B cell (primary cell): Measurements from ENCODE around the gene UBE2O. TPM values are rescaled to one million over a fixed set of nuclear protein-coding genes. Genes with fewer than 3 reads are reported as not detected.

Source experiments
- ATAC-seq: fragments of 200-7000 bp; cut with Tn5 transposase; one replicate; pipeline ENCODE4 v1.10.0; 2021; ENCODE audit warnings: low read depth, mild to moderate bottlenecking, moderate number of reproducible peaks, moderate library complexity
- CTCF ChIA-PET: fragments of 350-600 bp; sonication (Branson Sonifier 250); formaldehyde crosslinking; loops from one replicate; lab custom pipeline; 2021; ENCODE audit warnings: antibody characterized with exemption, inconsistent platforms; lab: Charles Lee
- POLR2A ChIA-PET: fragments of 350-600 bp; sonication (Branson Sonifier 250); formaldehyde crosslinking; loops from one replicate; lab custom pipeline; 2021; ENCODE audit warnings: antibody characterized with exemption; lab: Charles Lee
- DNase-seq: peaks from one replicate; pipeline ENCODE4 v3.0.0; 2013
- H2AFZ ChIP-seq: 2 replicates; pipeline ENCODE4 v1.6.1; 2012; ENCODE audit warnings: mild to moderate bottlenecking, low read depth, low read length; ENCODE audit not compliant: insufficient read depth, poor library complexity, severe bottlenecking
- H3K27ac ChIP-seq, 2 donors: 1 replicate in 1 of 2; 2 replicates in 1 of 2; pipeline ENCODE4 v1.5.1; 2012 to 2013; ENCODE audit warnings: low read length in 2 of 2, mild to moderate bottlenecking in 2 of 2, moderate library complexity in 1 of 2
- H3K27me3 ChIP-seq, 4 experiments: fragments of 200-600 bp in 1 of 4; sonication (generic) in 1 of 4; replicated peaks in 1 of 4; 1 replicate in 2 of 4; 2 replicates in 2 of 4; pipeline versions ENCODE4 v1.6.1 to v1.7.0; 2013 to 2016; ENCODE audit warnings: low read length in 3 of 4, mild to moderate bottlenecking in 2 of 4, mixed read lengths in 1 of 4, moderate library complexity in 1 of 4; ENCODE audit not compliant: insufficient read depth in 4 of 4, control insufficient read depth in 3 of 4; ENCODE audit errors: control extremely low read depth in 1 of 4
- H3K36me3 ChIP-seq, 2 experiments: replicated peaks in 1 of 2; 1 replicate in 1 of 2; 2 replicates in 1 of 2; pipeline versions ENCODE4 v1.6.1 to v1.7.1; 2013; ENCODE audit warnings: low read length in 1 of 2; ENCODE audit not compliant: insufficient read depth in 2 of 2, control insufficient read depth in 1 of 2; ENCODE audit errors: control extremely low read depth in 1 of 2, extremely low read depth in 1 of 2
- H3K4me1 ChIP-seq, 2 donors: fragments of 200-600 bp in 1 of 2; sonication (generic) in 1 of 2; 1 replicate in 1 of 2; 2 replicates in 1 of 2; pipeline versions ENCODE4 v1.5.1 to v1.6.1; 2013 to 2017; ENCODE audit warnings: low read length in 2 of 2; ENCODE audit not compliant: control insufficient read depth in 2 of 2, insufficient read depth in 2 of 2
- H3K4me2 ChIP-seq: replicated peaks from 2 replicates; pipeline ENCODE3; 2012; ENCODE audit warnings: mild to moderate bottlenecking, low read depth, low read length; ENCODE audit not compliant: poor library complexity, severe bottlenecking
- H3K4me3 ChIP-seq, 5 experiments: fragments of 200-600 bp in 1 of 5; sonication (generic) in 1 of 5; 1 replicate in 3 of 5; 2 replicates in 2 of 5; pipeline versions ENCODE4 v1.5.1 to v1.7.0; 2011 to 2016; ENCODE audit warnings: low read length in 4 of 5, mild to moderate bottlenecking in 4 of 5, low read depth in 2 of 5, control low read depth in 1 of 5, moderate library complexity in 1 of 5; ENCODE audit not compliant: insufficient read depth in 1 of 5; ENCODE audit errors: control extremely low read depth in 1 of 5, extremely low read depth in 1 of 5
- H3K79me2 ChIP-seq: fragments of 200-600 bp; sonication (generic); one replicate; pipeline ENCODE4 v1.6.0; 2016; ENCODE audit warnings: low read length; ENCODE audit not compliant: control insufficient read depth, insufficient read depth
- H3K9ac ChIP-seq: fragments of 200-600 bp; sonication (generic); 2 replicates; pipeline ENCODE4 v1.6.1; 2017; ENCODE audit warnings: mild to moderate bottlenecking, low read length, moderate library complexity
- H3K9me3 ChIP-seq, 3 donors: one replicate each; pipeline versions ENCODE4 v1.6.1 to v1.7.1; 2013; ENCODE audit warnings: low read length in 2 of 3; ENCODE audit not compliant: control insufficient read depth in 2 of 3, insufficient read depth in 1 of 3; ENCODE audit errors: control extremely low read depth in 1 of 3
- H4K20me1 ChIP-seq: 2 replicates; pipeline ENCODE4 v1.6.0; 2012; ENCODE audit warnings: mild to moderate bottlenecking, low read length; ENCODE audit not compliant: insufficient read depth, control insufficient read depth, poor library complexity, severe bottlenecking
- H3K27ac Mint-ChIP-seq: one replicate; pipeline ENCODE4 v1.8.0; 2021; ENCODE audit warnings: mixed read lengths
- H3K27me3 Mint-ChIP-seq: one replicate; pipeline ENCODE4 v1.8.0; 2021; ENCODE audit warnings: mixed read lengths
- H3K4me1 Mint-ChIP-seq: one replicate; pipeline ENCODE4 v1.8.0; 2021; ENCODE audit warnings: mixed read lengths
- H3K4me3 Mint-ChIP-seq: one replicate; pipeline ENCODE4 v1.8.0; 2021; ENCODE audit warnings: mixed read lengths
- H3K9me3 Mint-ChIP-seq: one replicate; pipeline ENCODE4 v1.8.0; 2022; ENCODE audit warnings: mixed read lengths; ENCODE audit not compliant: insufficient read depth
- CTCF ChIP-seq: fragments of 200-600 bp; IDR thresholded peaks from one replicate; pipeline ENCODE4 v1.8.0; 2022; ENCODE audit warnings: antibody characterized with exemption, mild to moderate bottlenecking
- EZH2 ChIP-seq: IDR thresholded peaks from 2 replicates; pipeline ENCODE4 v1.6.1; 2012; ENCODE audit warnings: borderline replicate concordance, low read depth, mild to moderate bottlenecking, moderate library complexity, low read length; ENCODE audit not compliant: insufficient read depth, poor library complexity, severe bottlenecking
- WGBS: methylation state at CpG from one replicate; pipeline ENCODE4 v1.1.5; 2013; ENCODE audit warnings: missing lambda C conversion rate; ENCODE audit not compliant: insufficient coverage; 5-methylcytosine and 5-hydroxymethylcytosine counted together
- intact Hi-C: fragments of 100-400 bp; cut with micrococcal nuclease; formaldehyde crosslinking; loops from one replicate; pipeline ENCODE4 v1.10.0; 2022
- polyA plus RNA-seq: library from polyadenylated mRNA; depleted of rRNA; stranded (reverse); fragments of >200 nt; gene quantifications from 2 replicates; pipeline ENCODE4 v1.2.3, GENCODE V29; 2012
- total RNA-seq, 2 donors: library from RNA; stranded (reverse); fragments of 120-200 nt in 1 of 2; gene quantifications; 1 replicate in 1 of 2; 2 replicates in 1 of 2; pipeline versions ENCODE4 v1.2.3 to v1.2.4, GENCODE V29; 2013 to 2022

UBE2O gene
- total and polyA plus RNA-seq, 2 donors (not counting 1 experiment from before 2014, with no cell fraction given) = 41.3 to 54.0 TPM

GRCh38 chr17:76445697-76446448 is 7.1 kb downstream of the UBE2O start:
- H3K4me3 ChIP-seq = no peak overlapping the region
- H3K27ac Mint-ChIP-seq = no peak overlapping the region
- intact Hi-C loops = no loop called here
- no peak overlapping the region for H3K27ac ChIP-seq
- CTCF ChIA-PET = interaction anchor here (0.8 to 3.2 kb wide), 4 partner anchors 11 to 37 kb away, joined by 3 to 19 read pairs (median 8); no protein-coding TSS in a partner anchor
- H3K4me1 Mint-ChIP-seq = peaks cover 86% of the 10 kb centered on the region
- no peak overlapping the region for H3K9ac ChIP-seq
- peaks cover 100% of the 10 kb centered on the region for H3K79me2 ChIP-seq
- H3K27me3 Mint-ChIP-seq = no peaks in the 10 kb centered on the region
- POLR2A ChIA-PET = interaction anchor here (0.5 kb wide), 1 partner anchor 57 kb away, joined by 4 read pairs; no protein-coding TSS in a partner anchor
- peaks cover 98% of the 10 kb centered on the region for H4K20me1 ChIP-seq
- 100% methylated on average over 8 of the region's 10 CpGs for WGBS
- no peak for DNase-seq
- TF ChIP-seq EZH2 (no peak), CTCF (no peak)
- peaks cover 0 to 5% of the 10 kb centered on the region in 2 experiments for H3K36me3 ChIP-seq
- H3K9me3 Mint-ChIP-seq = no peaks in the 10 kb centered on the region
- H3K27me3 ChIP-seq = no peaks in the 10 kb centered on the region
- peak overlapping the region; percentile 18 for H3K4me2 ChIP-seq
- no peak for ATAC-seq
- peaks cover 60 to 71% of the 10 kb centered on the region in 2 donors for H3K4me1 ChIP-seq
- H2AFZ ChIP-seq = no peak overlapping the region
- no peak overlapping the region for H3K4me3 Mint-ChIP-seq
- H3K9me3 ChIP-seq = no peaks in the 10 kb centered on the region
